GM18870 (cell line): ENCODE measurements around the gene HAUS6.
"Not testable (repeated sequence)": the region's sequence is repeated elsewhere in the genome, so short reads cannot be mapped to it uniquely, and the experiment has no call there.

Experiments
- ATAC-seq: cut with Tn5 transposase; IDR thresholded peaks from one replicate; pipeline ENCODE4 v1.9.1; 2021; ENCODE audit warnings: moderate library complexity; ENCODE audit not compliant: unreplicated experiment

HAUS6 gene

GRCh38 chr9:19119246-19119645, 16.5 kb upstream of the HAUS6 start:
- no peak for ATAC-seq

- ATAC-seq: no peak
Measured at GRCh38 chr9:19117039-19117716, 14.5 kb upstream of the HAUS6 start.

GRCh38 chr9:19116107-19116790, 13.5 kb upstream of the HAUS6 start:
- ATAC-seq: no peak

GRCh38 chr9:19114680-19115270, 12.1 kb upstream of the HAUS6 start:
- ATAC-seq: no peak

- no peak for ATAC-seq
Measured at GRCh38 chr9:19113964-19114679, 11.4 kb upstream of the HAUS6 start.

GRCh38 chr9:19113064-19113611, 10.4 kb upstream of the HAUS6 start:
- not testable (repeated sequence) for ATAC-seq

- no peak for ATAC-seq
Measured at GRCh38 chr9:19108038-19108437, 5.3 kb upstream of the HAUS6 start.

- ATAC-seq: no peak
Measured at GRCh38 chr9:19104515-19105282, 2.0 kb upstream of the HAUS6 start.

GRCh38 chr9:19102181-19102630, 498 bp downstream of the HAUS6 start:
- peak; percentile 21 for ATAC-seq

- ATAC-seq: no peak
Measured at GRCh38 chr9:19101203-19101602, 1.5 kb downstream of the HAUS6 start.

- not testable (repeated sequence) for ATAC-seq
Measured at GRCh38 chr9:19097431-19097830, 5.3 kb downstream of the HAUS6 start.

GRCh38 chr9:19087106-19088000, 15.4 kb downstream of the HAUS6 start:
- no peak for ATAC-seq

GRCh38 chr9:19085295-19085694, 17.4 kb downstream of the HAUS6 start:
- ATAC-seq: peak; percentile 63

GRCh38 chr9:19074836-19075235, 27.9 kb downstream of the HAUS6 start:
- ATAC-seq: no peak

GRCh38 chr9:19074229-19074628, 28.5 kb downstream of the HAUS6 start:
- ATAC-seq: no peak

- ATAC-seq: no peak
Measured at GRCh38 chr9:19057033-19057432, 45.7 kb downstream of the HAUS6 start.

GRCh38 chr9:19050637-19051591, 51.8 kb downstream of the HAUS6 start:
- no peak for ATAC-seq

GRCh38 chr9:19049917-19050636, 52.6 kb downstream of the HAUS6 start:
- no peak for ATAC-seq
